Right kidney (tissue), 1 donor: ENCODE results near the gene FAM81A.

Experiments
- DNase-seq: peaks from one replicate; pipeline ENCODE4 v3.0.0-alpha.2; 2016

The FAM81A gene

DNA sequence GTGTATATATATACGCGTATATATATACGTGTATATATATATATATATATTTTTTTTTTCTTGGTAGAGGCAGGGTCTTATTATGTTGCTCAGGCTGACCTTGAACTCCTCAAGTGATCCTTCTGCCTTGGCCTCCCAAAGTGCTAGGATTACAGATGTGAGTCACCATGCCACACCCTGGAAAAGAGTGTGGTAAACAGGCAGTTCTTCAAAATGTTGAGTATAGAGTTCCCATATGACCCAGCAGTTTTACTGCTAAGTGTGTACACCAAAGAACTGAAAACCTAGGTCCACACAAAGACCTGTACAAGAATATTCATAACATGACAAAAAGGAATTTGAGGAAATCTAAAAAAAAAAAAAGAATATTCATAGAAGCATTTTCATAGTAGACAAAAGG lies 101.8 kb downstream of the FAM81A start:
- no peak for DNase-seq

DNA sequence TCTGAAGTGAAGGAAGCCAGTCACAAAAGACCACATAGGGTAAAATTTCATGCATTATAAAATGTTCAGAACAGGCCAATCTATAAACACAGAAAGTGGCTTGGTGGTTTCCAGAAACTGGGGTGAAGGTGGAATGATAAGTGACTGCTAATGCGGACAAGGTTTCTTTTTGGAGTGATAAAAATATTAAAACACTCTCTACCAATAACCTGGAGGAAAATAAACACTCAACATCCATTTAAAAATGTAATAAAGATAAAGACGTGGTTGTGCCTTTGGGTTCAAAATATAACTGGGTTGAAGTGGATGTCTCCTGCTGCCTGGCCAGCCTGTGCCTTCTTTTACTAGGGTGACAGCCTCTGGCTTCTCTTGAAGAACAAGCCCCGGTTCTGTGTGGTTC lies 102.7 kb downstream of the FAM81A start:
- DNase-seq = no peak

DNA sequence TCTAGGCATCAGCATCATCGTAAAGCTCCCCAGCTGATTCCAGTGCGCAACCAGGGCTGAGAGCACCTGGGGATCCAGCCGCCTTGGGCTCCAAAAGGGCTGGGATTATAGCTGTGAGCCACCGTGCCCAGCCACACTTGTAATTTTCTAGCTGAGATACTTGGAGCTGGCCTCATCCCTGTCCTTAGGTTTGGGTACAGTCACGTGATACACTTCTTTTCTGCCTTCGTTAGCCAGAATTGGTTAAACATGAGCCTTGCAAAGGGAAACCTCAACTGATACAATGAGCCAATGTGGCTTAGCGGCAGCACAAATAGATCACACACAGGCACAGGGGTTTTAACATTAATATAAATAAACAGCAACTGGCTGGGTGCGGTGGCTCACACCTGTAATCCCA lies 103.8 kb downstream of the FAM81A start:
- DNase-seq = no peak

DNA sequence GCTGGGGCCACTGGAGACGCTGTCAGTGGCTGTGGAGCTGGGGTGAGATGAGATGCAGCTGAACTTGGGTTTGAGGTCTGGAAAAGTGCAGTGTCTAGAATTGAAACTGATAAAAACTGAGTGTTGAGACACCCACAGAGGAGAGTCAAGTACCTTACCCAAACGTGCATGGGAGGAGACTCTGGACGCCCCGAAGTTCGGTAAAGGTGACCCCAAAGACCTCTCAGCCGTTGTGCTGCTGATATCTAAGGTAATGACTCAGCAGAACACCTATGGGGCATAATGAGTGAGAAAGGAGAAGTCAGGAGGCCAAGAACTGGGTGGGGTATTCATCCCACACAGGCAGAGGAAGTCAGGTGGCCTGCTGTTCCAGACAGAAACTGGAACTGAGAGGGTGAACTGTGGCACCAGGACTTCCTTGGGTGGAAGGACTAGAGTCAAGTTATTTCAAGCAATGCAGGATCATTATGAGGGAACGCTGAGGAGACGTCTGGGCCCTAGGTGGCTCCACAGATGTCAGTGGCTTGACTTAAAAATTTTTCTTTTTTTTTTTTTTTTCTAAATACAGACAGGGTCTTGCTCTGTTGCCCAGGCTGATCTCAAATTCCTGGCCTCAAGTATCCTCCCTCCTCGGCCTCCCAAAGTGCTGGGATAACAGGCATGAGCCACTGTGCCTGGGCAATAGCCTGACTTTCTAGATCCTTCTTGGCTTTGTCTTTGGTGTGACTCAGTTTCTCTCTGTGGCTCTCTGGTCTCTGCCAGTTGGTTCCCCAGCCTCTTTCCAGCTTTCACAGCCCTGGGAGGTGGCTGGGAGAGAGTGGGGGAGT lies 105.9 kb downstream of the FAM81A start:
- no peak for DNase-seq

DNA sequence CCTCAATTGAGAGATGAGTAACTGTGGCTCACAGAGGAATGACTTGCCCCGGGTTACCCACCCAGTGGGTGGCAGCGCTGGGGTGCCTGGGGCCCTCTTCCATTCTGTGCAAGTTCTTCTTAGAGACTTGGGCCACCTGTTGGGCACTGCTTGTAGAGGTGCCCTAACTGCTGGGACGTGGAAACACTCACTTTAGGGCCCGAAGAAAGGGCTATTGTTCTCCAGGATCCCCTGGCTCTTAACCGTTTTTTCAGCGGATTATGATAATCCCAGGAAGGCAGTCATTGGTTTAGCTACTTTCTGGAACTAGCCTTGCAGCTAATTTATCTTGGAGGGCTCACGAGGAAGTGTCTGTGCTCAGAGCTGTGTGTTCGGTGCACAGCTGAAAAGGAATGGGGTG lies 107.6 kb downstream of the FAM81A start:
- DNase-seq = no peak

DNA sequence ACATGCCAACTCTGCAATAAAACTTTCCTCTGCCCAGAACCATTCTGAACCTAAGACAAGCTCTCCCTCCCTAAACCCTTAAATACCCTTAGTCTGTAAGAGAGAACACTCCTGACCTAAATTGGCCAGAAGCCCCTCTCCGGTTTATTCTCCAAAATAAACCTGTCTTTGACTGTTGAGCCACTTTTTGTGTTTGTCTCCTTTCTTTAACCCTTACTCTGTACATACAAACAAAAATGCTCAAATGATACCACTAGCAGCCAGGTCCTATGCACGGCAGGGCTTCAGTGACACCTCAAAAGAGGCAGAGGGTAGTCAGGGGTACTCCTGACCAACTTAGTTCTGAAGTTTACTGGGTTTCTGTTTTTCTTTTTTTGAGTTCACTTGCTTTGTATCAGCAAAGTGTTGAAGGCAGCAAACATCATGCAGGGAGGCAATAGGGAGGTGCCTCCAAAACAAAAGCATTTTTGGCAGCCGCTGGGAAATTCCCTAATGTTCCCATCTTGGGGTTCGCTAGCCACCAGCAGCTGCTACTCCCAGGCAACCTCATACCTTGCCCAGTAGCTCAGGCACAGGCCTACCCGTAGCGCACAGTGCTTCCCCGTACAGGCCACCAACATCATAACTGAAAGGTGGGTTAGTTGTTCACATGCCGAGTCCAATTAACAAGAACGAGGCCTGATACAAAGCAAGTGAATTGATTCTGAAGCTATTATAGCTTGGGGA lies 110.7 kb downstream of the FAM81A start:
- DNase-seq = no peak

DNA sequence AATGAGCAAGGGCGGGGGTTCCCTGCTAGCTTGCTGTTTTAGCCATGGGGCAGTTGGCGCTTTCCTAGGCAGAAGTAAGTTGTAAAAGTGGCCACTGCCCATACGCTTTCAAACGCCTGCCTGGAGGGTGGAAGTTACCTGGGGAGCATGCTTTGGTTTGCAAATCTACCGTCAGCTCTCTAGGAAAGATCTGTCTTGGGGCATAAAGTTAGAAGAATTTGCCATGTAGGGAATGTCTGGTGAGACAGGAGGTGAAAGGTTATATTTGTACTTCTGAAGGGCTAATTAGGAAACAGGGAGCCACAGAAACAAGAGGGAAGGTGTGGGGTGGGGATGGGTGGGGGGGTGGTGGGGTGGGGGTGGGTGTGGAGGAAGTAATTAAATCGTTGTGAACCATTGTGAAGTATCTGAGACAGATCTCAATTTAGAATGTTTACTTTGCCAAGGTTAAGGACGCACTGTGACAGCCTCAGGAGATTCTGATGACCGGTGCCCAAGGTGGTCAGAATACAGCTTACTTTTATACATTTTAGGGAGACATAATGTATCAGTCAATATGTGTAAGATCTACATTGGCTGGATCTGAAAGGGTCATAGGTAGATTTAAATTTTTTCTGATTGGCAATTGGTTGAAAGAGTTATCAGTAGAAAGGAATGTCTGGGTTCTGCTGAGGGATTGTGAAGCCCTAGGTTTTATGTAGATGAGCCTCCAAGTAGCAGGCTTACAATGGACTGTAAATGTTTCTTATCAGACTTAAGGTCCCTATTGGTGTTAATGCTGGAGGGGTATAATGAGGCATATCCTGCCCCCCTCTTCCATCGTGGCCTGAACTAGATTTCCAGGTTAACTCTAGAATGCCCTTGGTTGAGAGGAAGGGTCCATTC lies 111.6 kb downstream of the FAM81A start:
- DNase-seq = no peak

DNA sequence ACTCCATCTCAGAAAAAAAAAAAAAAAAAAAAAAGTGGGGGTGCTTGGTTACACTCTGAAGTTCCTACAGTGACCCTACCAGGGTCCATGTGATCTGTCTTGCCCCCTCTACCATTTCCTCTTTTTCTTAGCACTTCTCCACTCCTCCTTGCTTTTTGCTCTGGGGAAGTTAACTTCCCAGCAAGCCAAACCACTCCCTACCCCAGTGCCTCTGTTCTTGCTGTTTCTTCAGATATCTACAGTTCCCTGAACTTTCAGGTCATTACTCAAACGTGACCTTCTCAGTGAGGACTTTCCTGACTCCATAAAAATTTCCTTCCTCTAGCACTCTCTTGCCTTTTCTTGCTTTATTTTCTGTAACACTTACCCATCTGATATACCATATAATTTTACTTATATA lies 112.5 kb downstream of the FAM81A start:
- DNase-seq = no peak

DNA sequence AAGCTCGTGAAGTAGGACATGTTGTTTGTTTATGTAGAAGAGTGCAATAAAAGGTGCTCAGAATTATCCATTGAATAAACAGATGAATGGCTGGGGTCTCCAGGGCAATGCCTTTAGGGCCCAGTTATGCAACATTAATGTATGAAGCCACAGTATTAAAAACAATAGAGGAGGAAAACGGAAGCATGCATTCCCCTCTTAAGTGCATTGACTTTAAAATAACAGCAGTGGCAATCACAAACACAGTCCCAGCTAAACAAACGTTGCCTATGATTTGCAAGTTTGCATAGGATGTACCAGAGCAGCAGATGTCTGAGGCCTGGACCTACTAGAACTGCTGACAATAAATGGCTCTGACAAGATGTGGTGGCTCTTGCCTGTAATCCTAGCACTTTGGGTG lies 113.0 kb downstream of the FAM81A start:
- DNase-seq = no peak

DNA sequence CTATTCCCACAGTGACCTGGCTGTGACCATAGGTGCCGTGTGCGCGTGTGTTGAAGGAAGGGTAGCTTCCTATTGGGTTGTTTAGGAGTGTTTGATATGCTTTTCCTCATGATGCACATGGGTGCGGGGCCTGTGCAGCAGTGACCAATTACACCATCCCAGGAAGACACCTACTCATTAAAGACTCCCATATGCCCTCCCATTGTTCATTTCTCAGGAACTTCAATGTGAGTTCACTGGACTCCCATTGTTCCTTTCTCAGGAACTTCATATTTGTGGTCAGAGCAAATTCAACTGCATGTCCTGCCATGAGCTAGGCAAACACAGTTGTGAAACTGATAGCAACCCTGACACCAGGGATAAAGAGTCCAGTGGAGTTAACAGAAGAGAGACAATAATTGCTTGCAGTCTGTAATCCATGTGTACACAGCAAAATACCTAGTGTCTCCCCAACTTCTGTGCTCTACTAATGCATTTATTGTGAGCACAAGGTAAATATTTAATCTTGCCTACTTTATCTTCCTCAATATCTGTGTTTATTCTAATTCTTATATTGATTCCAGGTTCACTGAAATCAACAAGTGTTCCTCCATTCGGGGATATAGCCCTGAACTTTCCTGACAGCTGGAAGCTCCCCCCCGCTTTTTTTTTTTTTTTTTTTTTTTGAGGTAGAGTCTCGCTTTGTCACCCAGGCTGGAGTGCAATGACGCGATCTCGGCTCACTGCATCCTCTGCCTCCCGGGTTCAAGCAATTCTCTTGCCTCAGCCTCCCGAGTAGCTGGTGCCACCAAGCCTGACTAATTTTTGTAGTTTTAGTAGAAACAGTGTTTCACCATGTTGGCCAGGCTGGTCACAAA lies 116.1 kb downstream of the FAM81A start:
- no peak for DNase-seq

DNA sequence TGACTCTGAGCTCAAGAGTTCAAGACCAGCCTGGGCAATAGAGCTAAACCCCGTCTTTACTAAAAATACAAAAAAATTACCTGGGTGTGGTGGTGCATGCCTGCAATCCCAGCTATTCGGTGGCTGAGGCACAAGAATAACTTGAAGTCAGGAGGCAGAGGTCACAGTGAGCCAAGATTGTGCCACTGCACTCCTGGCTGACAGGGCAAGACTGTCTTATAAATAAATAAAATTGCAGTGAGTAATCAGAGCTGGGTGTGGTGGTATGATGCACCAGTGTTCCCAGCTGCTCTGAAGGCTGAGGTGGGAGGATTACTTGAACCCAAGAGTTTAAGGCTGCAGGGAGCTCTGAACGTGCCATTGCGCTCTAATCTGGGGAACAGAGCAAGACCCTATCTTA lies 117.7 kb downstream of the FAM81A start:
- DNase-seq = no peak

DNA sequence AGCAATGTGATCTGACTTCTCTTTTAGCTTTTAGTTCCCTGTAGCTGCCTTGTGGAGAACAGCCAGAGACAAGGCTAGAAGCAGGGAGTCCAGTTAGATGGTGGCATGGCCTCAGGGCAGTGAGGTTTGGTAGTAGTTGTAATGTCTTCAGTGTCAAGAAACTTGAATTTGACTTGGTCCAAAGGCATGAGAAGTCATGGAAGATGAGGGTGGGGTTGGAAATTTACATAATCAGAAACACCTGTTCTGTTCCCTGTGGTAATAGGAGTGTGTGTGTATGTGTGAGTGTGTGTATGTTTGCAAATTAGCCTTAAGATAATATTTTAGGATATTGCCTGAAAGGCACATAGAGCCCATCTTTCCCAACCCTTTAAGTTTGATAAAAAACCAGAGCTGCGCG lies 118.4 kb downstream of the FAM81A start:
- DNase-seq = no peak

DNA sequence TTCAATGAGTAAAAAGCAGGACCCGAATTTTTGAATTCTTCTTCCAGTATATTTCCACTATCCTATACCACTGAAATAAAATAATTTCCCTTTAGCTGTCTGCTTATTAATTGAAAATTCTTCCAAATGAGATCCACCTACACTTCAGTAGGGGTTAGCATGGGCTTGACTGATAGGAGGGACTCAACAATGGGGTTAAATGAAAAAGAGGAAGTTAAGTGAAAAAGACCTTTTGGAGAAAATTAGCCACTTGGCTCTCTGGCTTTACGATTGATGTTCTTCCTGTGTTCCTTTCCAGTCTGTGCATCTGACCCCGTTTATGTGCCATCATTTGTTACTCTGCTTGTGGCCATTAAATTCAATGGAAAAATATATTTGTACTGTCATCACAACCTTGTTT lies 119.6 kb downstream of the FAM81A start:
- no peak for DNase-seq

DNA sequence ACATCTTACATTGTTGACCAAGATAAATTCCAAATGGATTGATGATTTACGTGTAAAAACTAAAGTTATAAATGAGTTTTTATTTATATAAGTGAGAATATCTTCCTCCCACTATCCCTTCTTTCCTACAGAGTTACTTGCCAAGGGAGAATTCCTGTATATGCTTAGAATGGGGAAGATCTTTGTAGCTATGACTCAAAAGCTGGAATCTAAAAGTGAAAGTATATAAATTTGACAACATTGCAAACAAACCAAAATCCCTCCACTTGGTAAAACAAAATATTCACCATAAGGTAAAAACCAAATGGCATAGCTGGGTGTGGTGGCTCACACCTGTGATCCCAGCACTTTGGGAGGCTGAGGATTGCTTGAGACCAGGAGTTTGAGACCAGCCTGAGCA lies 120.9 kb downstream of the FAM81A start:
- DNase-seq = no peak

DNA sequence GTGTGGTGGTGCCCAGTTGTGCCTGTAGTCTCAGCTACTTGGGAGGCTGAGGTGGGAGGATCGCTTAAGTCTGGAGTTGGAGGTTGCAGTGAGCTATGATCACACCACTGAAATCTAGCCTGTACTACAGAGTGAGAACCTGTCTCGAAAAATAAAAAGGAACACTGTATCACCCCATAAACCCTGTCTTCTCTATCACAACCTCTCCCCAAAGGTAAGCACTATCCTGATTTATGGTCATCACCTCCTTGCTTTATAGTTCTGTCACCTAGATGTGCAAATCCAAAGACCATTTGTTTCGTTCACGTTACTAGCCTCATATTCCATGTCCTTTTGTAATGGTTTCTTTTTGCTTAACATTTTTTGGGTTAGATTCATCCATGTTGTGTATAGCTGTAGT lies 123.6 kb downstream of the FAM81A start:
- no peak for DNase-seq

DNA sequence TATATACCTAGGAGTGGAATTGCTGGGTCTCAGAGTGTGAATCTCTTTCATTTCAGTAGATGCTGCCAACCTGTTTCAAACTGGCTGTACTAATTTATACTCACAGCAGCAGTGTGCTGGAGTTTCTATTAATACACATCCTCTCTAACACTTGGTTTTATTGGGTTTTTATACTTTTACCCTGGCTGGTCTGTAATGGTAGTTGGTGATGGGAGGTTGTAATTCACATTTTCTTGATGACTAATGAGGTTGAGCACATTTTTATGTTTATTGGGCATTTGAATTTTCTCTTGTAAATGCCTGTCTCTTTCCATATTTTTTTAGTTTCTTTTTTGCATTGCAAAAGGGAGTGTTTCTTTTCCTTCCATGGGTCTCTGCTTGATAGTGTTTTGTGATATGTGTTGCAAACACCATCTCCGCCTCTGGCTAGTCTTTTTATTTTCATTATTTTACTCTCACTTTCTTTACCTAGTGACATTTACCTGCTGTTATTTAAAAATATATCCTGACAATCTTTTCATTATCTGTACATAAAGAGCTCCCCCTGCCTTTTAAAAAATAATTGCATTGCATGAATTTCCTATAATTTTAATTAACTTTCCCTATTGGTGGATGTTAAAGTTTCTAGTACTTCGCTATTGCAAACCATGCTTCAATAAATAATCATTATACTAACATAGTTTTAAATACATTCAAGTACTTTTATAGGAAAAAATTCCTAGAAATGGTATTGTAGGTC lies 124.6 kb downstream of the FAM81A start:
- DNase-seq = no peak

DNA sequence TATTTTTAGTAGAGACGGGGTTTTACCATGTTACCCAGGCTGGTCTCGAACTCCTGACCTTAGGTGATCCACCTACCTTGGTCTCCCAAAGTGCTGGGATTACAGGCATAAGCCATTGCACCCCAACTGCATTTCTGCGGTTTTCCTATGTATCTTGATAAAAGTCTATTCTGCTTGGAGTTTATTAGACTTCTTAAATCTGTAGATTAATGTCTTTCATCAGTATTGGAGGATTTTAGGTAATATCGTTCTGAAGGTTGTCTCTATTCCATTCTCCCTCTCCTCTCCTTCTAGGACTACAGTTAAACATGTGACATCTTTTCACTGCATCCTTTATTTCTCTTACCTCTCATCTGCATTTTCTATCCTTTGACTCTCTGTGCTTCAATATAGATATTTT lies 127.3 kb downstream of the FAM81A start:
- no peak for DNase-seq

DNA sequence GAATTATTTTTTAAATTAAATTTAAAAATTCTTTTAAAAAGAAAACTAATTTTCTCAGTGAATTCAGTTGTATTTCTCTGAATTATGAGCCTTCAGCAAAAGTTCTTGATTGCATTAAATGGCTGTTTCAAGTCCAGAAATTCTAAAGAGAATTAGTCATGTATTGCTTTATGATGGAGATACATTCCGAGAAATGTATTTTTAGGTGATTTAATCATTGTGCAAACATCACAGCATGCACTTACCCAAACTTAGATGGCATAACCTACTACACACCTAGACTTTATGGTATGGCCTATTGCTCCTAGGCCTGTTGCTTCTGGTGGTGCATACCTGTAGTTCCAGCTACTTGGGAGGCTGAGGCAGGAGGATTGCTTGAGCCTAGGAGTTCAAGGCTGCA lies 129.3 kb downstream of the FAM81A start:
- no peak for DNase-seq

DNA sequence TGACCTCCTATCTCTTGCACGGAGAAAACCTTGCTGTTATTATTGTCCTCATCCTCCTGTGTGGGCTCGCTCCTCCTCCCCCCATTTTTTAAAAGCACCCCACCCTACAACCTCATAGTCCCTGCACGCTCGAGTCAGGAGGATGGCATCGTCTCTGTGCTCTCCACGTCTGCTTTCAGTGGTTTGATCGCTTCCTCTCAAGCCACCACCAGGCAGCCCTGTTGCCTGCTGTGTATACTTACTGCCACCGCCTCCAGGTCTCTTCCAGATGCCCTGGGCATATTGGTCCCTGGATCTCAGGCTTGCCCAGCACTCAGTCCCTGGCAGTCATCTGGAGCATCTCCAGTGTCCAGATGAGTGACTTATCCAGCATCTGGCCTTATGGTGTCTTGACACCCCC lies 131.5 kb downstream of the FAM81A start:
- no peak for DNase-seq

DNA sequence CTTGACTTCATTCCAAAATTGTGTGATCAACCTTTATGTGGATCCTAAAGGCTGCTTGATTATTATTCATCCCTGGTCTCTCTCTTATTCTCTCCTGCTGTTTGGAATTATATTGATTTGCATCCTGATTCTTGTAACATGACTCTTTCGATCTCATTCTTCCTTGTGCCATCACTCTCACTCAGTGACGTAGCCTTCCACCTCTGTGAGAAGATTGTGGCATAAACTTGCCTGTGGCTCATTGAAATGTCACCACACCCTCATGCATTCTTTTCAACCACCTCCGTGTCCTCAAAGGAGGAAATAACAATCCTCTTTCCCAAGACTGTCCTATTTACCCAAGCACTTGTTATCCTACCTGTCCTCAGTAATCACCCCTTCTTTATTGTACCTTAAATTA lies 132.3 kb downstream of the FAM81A start:
- DNase-seq = no peak

DNA sequence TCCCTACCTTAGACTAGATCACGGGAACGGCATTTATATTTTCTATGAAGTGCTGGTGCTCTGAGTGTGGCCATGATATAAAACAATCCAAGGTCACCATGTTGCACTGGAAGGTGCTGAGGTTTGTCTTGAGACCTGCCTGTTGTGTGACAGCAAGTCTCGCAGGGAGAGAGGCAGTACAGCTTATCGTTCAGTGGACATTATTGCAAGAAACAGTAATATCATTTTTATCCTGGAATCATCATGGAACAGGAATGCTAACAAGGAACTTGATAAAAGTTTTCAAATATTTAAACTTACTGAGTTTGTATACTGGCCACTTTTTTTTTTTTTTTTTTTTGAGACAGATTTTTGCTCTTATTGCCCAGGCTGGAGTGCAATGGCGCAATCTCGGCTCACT lies 133.6 kb downstream of the FAM81A start:
- no peak for DNase-seq
